Stimulated activated naive CD8-positive, alpha-beta T cell treated with anti-CD3 and anti-CD28 coated beads, Interleukin-15, Interleukin-2, amounts not matched to agents 100 ng/mL and 50 ng/mL, for 24 hours (primary cell): ENCODE results near the gene PIKFYVE.
A peak's percentile ranks its signal among the peaks of the same experiment; 100 is the strongest.
"Not testable (repeated sequence)": the region's sequence is repeated elsewhere in the genome, so short reads cannot be mapped to it uniquely, and the experiment has no call there.

Experiments used
- H3K27ac Mint-ChIP-seq: one replicate; pipeline ENCODE4 v1.8.0; 2021; ENCODE audit warnings: mild to moderate bottlenecking, mixed read lengths
- H3K27me3 Mint-ChIP-seq: one replicate; pipeline ENCODE4 v1.8.0; 2021; ENCODE audit warnings: mixed read lengths
- H3K36me3 Mint-ChIP-seq: one replicate; pipeline ENCODE4 v1.8.0; 2021; ENCODE audit warnings: low read depth, mixed read lengths
- H3K4me1 Mint-ChIP-seq: one replicate; pipeline ENCODE4 v1.8.0; 2021; ENCODE audit warnings: low read depth, mixed read lengths
- H3K4me3 Mint-ChIP-seq: one replicate; pipeline ENCODE4 v1.8.0; 2021; ENCODE audit warnings: mild to moderate bottlenecking, mixed read lengths
- H3K9me3 Mint-ChIP-seq: one replicate; pipeline ENCODE4 v1.8.0; 2021; ENCODE audit warnings: mixed read lengths

PIKFYVE gene

DNA sequence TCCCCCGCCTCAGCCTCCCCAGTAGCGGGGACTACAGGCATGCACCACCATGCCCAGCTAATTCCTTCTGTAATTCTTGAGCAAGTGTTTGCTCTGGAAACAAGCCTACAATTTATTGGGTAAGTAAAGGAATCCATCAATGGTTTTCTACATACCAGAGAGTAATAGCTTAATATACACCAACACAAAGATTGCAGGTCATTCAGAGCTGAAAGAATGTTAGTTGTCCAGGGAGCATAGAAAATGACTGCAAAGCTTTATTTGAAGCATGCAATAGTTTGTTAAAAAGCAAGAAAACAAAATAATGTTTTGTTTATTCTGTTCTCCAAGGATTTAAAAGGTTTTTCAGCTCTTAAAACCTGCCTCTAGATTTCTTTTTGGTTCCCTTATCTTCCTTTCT lies 16.8 kb upstream of the PIKFYVE start:
- Mint-ChIP-seq H3K9me3 (no peaks in the 10 kb centered on the region), H3K27ac (no peak overlapping the region), H3K36me3 (peaks cover 33% of the 10 kb centered on the region), H3K27me3 (no peaks in the 10 kb centered on the region), H3K4me1 (peaks cover 23% of the 10 kb centered on the region), H3K4me3 (no peak overlapping the region)

GRCh38 chr2:208250388-208250787 lies 15.7 kb upstream of the PIKFYVE start:
- Mint-ChIP-seq H3K27me3 (no peaks in the 10 kb centered on the region), H3K4me3 (no peak overlapping the region), H3K27ac (no peak overlapping the region), H3K9me3 (no peaks in the 10 kb centered on the region), H3K4me1 (peaks cover 23% of the 10 kb centered on the region), H3K36me3 (peaks cover 33% of the 10 kb centered on the region)

DNA sequence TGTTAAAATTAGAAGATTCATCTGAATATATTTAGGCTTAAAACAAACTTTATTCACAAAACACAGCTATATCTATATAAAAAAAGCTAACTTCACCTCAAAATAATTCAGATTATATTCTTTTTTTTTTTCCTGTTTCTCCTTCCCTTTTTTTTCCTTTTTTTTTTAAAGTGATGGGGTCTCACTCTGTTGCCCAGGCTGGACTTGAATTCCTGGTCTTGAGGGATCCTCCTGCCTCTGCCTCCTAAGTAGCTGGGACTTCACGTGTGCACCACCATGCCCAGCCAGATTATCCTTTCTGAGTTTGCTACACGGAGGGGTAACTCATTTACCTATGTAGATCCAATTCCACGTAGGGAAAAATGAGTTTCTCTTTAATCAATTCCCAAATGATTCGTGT lies 15.0 kb upstream of the PIKFYVE start:
- Mint-ChIP-seq H3K27ac (peak overlapping the region; percentile 55), H3K36me3 (peaks cover 33% of the 10 kb centered on the region), H3K4me3 (no peak overlapping the region), H3K27me3 (no peaks in the 10 kb centered on the region), H3K4me1 (peaks cover 27% of the 10 kb centered on the region), H3K9me3 (no peaks in the 10 kb centered on the region)

DNA sequence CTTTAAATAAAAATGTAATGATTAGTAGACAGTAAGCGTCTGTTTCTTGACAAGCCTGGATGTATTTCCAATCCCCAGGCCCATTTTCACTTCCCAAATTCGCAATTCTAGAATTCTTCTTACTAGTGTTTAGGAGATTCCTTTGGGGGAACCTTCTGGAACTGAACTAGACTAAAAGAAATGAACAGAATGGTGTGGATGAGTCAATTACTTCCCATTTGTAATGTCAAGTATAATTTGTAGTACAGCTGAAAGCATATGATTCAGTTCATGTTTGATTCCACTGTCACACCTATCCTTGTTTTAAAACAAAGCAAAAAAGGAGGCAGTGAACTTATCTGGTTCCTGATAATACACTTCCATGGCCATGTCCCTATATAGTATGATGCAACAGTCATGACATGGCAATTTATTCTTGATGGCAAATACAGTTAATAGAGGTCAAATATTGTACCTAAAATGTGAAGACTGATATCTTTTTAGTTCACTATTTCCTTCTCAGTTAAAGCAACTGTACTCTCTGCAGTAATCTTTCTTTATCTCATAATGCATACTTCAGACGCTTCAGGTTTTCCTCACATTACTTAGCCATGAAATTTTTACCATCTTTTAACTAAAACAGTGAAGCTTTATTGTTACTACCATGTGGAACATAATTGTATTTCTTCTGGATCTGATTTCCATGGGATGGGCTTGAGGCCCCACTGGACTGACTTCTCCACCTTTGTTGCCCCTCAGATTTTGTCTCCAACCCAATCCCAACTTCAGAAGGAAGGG lies 13.2 kb upstream of the PIKFYVE start:
- no peaks in the 10 kb centered on the region for H3K9me3 Mint-ChIP-seq
- H3K4me3 Mint-ChIP-seq: peak overlapping the region; percentile 93
- H3K4me1 Mint-ChIP-seq: peaks cover 27% of the 10 kb centered on the region
- H3K27me3 Mint-ChIP-seq: no peaks in the 10 kb centered on the region
- no peak overlapping the region for H3K27ac Mint-ChIP-seq
- H3K36me3 Mint-ChIP-seq: peaks cover 23% of the 10 kb centered on the region

DNA sequence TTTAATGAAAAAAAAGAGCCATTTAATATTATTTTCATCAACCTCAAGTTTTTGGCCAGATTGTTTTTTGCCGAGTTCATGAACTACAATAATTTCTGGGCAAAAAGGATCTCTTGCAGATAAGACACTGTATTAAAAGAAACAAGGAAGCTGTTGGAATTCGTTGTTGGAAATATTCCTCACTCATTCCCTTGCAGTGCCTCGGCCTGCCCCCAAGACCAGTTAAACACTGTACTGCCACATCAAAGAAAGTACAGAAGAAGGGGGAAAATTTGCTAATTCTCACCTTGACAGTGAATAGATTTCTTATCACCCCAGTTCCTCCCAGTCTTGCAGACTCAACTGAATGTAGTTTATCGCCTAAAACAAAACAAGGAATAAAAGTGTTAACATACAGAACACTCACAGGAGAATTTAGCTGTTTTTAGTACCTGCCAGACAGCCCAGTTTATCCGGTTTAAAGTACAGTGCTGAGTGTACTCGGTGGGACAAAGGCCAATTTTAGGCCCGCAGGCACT lies 12.4 kb upstream of the PIKFYVE start:
- Mint-ChIP-seq H3K27ac (peak overlapping the region; percentile 29), H3K4me1 (peaks cover 27% of the 10 kb centered on the region), H3K4me3 (peak overlapping the region; percentile 93), H3K36me3 (peaks cover 15% of the 10 kb centered on the region), H3K9me3 (no peaks in the 10 kb centered on the region), H3K27me3 (no peaks in the 10 kb centered on the region)

- peak overlapping the region; percentile 93 for H3K4me3 Mint-ChIP-seq
- no peaks in the 10 kb centered on the region for H3K27me3 Mint-ChIP-seq
- peaks cover 27% of the 10 kb centered on the region for H3K4me1 Mint-ChIP-seq
- peaks cover 15% of the 10 kb centered on the region for H3K36me3 Mint-ChIP-seq
- no peaks in the 10 kb centered on the region for H3K9me3 Mint-ChIP-seq
- peak overlapping the region; percentile 72 for H3K27ac Mint-ChIP-seq
Observed at GRCh38 chr2:208254118-208254870, 11.8 kb upstream of the PIKFYVE start.

- Mint-ChIP-seq H3K27ac (peak within 1 kb of the TSS; percentile 72), H3K27me3 (no peaks in the 10 kb centered on the region), H3K4me3 (peak within 1 kb of the TSS; percentile 93), H3K4me1 (peaks cover 27% of the 10 kb centered on the region), H3K9me3 (no peaks in the 10 kb centered on the region), H3K36me3 (peaks cover 10% of the 10 kb centered on the region)
Observed at GRCh38 chr2:208254871-208255556, 11.0 kb upstream of the PIKFYVE start, which contains the start of gene IDH1. Gene IDH1 (minus strand): TSS chr2:208255071. CDS start chr2:208251551, 3,520 bp downstream.

DNA sequence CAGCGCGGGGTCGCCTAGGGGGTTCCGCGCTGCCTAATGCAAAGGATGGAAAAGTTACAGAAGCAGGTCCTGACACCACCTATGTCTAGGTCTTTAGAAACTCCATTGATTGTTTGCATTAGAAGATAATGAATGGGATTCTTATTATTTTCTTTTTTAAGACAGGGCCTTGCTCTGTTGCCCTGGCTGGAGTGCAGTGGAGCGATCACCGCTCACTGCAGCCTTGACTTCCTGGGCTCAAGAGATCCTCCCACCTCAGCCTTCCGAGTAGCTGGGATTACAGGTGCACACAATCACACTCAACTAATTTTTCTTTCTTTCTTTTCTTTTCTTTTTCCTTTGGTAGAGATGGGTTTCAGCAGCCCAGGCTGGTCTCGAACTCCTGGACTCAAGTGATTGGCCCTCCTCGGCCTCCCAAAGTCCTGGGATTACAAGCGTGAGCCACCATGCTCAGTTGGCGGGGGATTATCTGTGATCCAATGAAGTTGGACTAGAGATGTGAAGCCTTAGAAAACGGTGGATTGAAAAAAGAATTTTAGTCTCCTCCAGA lies 10.4 kb upstream of the PIKFYVE start:
- H3K9me3 Mint-ChIP-seq: no peaks in the 10 kb centered on the region
- H3K36me3 Mint-ChIP-seq: peaks cover 5% of the 10 kb centered on the region
- H3K27ac Mint-ChIP-seq: peak overlapping the region; percentile 33
- H3K4me3 Mint-ChIP-seq: peak overlapping the region; percentile 93
- H3K4me1 Mint-ChIP-seq: peaks cover 24% of the 10 kb centered on the region
- no peaks in the 10 kb centered on the region for H3K27me3 Mint-ChIP-seq

DNA sequence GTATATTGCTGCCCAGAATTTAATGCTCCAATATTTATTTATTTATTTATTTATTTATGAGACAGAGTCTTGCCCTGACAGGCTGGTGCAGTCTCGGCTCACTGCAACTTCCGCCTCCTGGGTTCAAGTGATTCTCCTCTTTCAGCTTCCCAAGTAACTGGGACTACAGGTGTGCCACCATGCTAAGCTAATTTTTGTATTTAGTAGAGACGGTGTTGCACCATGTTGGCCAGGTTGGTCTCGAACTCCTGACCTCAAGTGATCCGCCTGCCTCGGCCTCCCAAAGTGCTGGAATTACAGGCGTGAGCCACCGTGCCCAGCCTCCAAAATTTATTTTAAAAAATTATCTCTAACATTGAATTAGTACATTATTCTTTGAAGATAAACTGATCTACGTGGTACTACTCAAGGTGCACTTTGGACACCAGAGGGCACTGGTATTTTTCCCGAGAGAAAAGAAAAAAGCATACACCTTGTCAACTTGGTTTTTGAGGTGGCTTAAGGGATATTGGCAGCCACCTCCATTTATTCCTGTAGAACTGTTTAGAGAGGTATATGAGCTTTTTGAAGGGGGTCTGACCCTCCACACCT lies 9.8 kb upstream of the PIKFYVE start:
- Mint-ChIP-seq H3K4me3 (no peak overlapping the region), H3K9me3 (no peaks in the 10 kb centered on the region), H3K27me3 (no peaks in the 10 kb centered on the region), H3K27ac (no peak overlapping the region), H3K4me1 (peaks cover 17% of the 10 kb centered on the region), H3K36me3 (peaks cover 1% of the 10 kb centered on the region)

GRCh38 chr2:208256849-208257813 lies 8.9 kb upstream of the PIKFYVE start:
- H3K9me3 Mint-ChIP-seq, H3K4me3 Mint-ChIP-seq, H3K36me3 Mint-ChIP-seq, H3K27ac Mint-ChIP-seq, H3K27me3 Mint-ChIP-seq: not testable (repeated sequence)
- H3K4me1 Mint-ChIP-seq: peaks cover 17% of the 10 kb centered on the region

GRCh38 chr2:208265371-208265800 lies 669 bp upstream of the PIKFYVE start:
- H3K36me3 Mint-ChIP-seq: peaks cover 2% of the 10 kb centered on the region
- H3K27ac Mint-ChIP-seq: peak overlapping the region; percentile 96
- H3K9me3 Mint-ChIP-seq: no peaks in the 10 kb centered on the region
- H3K27me3 Mint-ChIP-seq: no peaks in the 10 kb centered on the region
- H3K4me3 Mint-ChIP-seq: peak overlapping the region; percentile 96
- peaks cover 45% of the 10 kb centered on the region for H3K4me1 Mint-ChIP-seq

DNA sequence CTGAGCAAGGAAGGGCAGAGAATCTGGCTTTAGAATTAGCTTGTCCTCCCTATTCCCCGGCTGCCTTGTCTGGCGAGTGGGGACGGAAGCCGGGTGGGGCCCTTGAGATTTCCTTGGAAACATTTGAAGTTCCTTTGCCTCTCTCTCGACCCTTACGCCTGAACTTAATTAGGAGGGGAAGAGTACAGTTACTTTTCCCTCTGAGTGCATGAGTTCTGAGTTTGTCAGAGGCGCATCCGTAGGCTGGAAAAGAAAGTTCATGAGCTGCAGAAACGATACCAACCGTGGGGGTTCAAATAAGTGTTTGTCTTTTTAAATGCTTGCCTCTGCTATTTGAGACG lies 468 bp downstream of the PIKFYVE start:
- Mint-ChIP-seq H3K4me1 (peaks cover 46% of the 10 kb centered on the region), H3K36me3 (peaks cover 11% of the 10 kb centered on the region), H3K27me3 (no peaks in the 10 kb centered on the region), H3K9me3 (no peaks in the 10 kb centered on the region), H3K27ac (peak overlapping the region; percentile 96), H3K4me3 (peak overlapping the region; percentile 96)

- peak overlapping the region; percentile 96 for H3K4me3 Mint-ChIP-seq
- peaks cover 46% of the 10 kb centered on the region for H3K4me1 Mint-ChIP-seq
- H3K36me3 Mint-ChIP-seq: peaks cover 13% of the 10 kb centered on the region
- H3K27me3 Mint-ChIP-seq: no peaks in the 10 kb centered on the region
- peak overlapping the region; percentile 96 for H3K27ac Mint-ChIP-seq
- no peaks in the 10 kb centered on the region for H3K9me3 Mint-ChIP-seq
Observed at GRCh38 chr2:208266936-208267335, 881 bp downstream of the PIKFYVE start.
